ENCODE measurements around the gene WEE1.
"Not testable (repeated sequence)": the region's sequence is repeated elsewhere in the genome, so short reads cannot be mapped to it uniquely, and the experiment has no call there.

The WEE1 gene

GRCh38 chr11:9619004-9619403 lies 45.5 kb downstream of the WEE1 start (continued):
- TF ChIP-seq ZNF544 (tag by site-specific recombination; IDR thresholded peaks at IDR 0.05) (no peak), ZBTB10 (tag by site-specific recombination; IDR thresholded peaks at IDR 0.05) (no peak), ZNF2 (tag by site-specific recombination; IDR thresholded peaks at IDR 0.05) (no peak), ZNF530 (tag by site-specific recombination; IDR thresholded peaks at IDR 0.05; ENCODE audit: low read depth) (no peak), HOXD13 (CRISPR knock-in tag; IDR thresholded peaks at IDR 0.05; ENCODE audit: borderline replicate concordance) (no peak), ZNF184 (tag by site-specific recombination; IDR thresholded peaks at IDR 0.05) (no peak)

GRCh38 chr11:9619971-9620370 lies 46.5 kb downstream of the WEE1 start:
- Histone ChIP-seq H3K9me3 (ENCODE audit: control insufficient read depth, insufficient read depth, low read depth, low read length) (no peaks in the 10 kb centered on the region), H3K36me3 (ENCODE audit: control insufficient read depth in 2 of 2, insufficient read depth in 1 of 2, low read length in 2 of 2) (no peaks in the 10 kb centered on the region), H3K4me3 (ENCODE audit: low read depth, low read length) (no peak overlapping the region), H3K4me1 (ENCODE audit: control insufficient read depth, insufficient read depth, low read length) (no peaks in the 10 kb centered on the region), H3K27ac (ENCODE audit: extremely low read depth, low read depth, low read length) (no peak overlapping the region)
- CTCF ChIA-PET, result no interaction called here
- TF ChIP-seq SETDB1 (IDR thresholded peaks at IDR 0.05; ENCODE audit: insufficient read length, low read length) (no peak), ZFP37 (tag by site-specific recombination; IDR thresholded peaks at IDR 0.05) (no peak), ZNF391 (tag by site-specific recombination; IDR thresholded peaks at IDR 0.05; ENCODE audit: borderline replicate concordance, low read depth) (no peak), ZNF830 (tag by site-specific recombination; IDR thresholded peaks at IDR 0.05; ENCODE audit: low read depth) (no peak), OSR2 (tag by site-specific recombination; IDR thresholded peaks at IDR 0.05) (no peak), ZSCAN5A (tag by site-specific recombination; IDR thresholded peaks at IDR 0.05) (no peak), ZBTB1 (tag by site-specific recombination; IDR thresholded peaks at IDR 0.05) (no peak), ZFP69B (tag by site-specific recombination; IDR thresholded peaks at IDR 0.05) (no peak), ZNF623 (tag by site-specific recombination; IDR thresholded peaks at IDR 0.05) (no peak), BCL11A (tag by site-specific recombination; IDR thresholded peaks at IDR 0.05; ENCODE audit: low read depth) (no peak), ZNF433 (tag by site-specific recombination; IDR thresholded peaks at IDR 0.05; ENCODE audit: low read depth) (no peak)
- POLR2A ChIA-PET, result interaction anchor here (0.6 kb wide), 2 partner anchors 50 to 202 kb away, joined by 3 read pairs; no protein-coding TSS in a partner anchor

- CTCF ChIA-PET; H3K4me3 ChIP-seq (ENCODE audit: low read depth, low read length); H3K27ac ChIP-seq (ENCODE audit: extremely low read depth, low read depth, low read length); H3K4me1 ChIP-seq (ENCODE audit: control insufficient read depth, insufficient read depth, low read length); H3K9me3 ChIP-seq (ENCODE audit: control insufficient read depth, insufficient read depth, low read depth, low read length); H3K36me3 ChIP-seq (ENCODE audit: control insufficient read depth in 2 of 2, insufficient read depth in 1 of 2, low read length in 2 of 2); POLR2A ChIA-PET: not testable (repeated sequence)
Measured at GRCh38 chr11:9622353-9622752, 48.9 kb downstream of the WEE1 start.

GRCh38 chr11:9623053-9623452 lies 49.6 kb downstream of the WEE1 start:
- H3K4me3 ChIP-seq (ENCODE audit: low read depth, low read length); H3K36me3 ChIP-seq (ENCODE audit: control insufficient read depth in 2 of 2, insufficient read depth in 1 of 2, low read length in 2 of 2); POLR2A ChIA-PET; CTCF ChIA-PET; H3K4me1 ChIP-seq (ENCODE audit: control insufficient read depth, insufficient read depth, low read length); H3K9me3 ChIP-seq (ENCODE audit: control insufficient read depth, insufficient read depth, low read depth, low read length); H3K27ac ChIP-seq (ENCODE audit: extremely low read depth, low read depth, low read length): not testable (repeated sequence)

Measured in HEK293 (cell line).